H1 (cell line): ENCODE results near the gene POLR2F. TPM values are rescaled to one million over a fixed set of nuclear protein-coding genes. Genes with fewer than 3 reads are reported as not detected.

ENCODE experiments used
- CTCF ChIA-PET: fragments of 300-600 bp; sonication (Branson Sonifier 250); formaldehyde crosslinking; loops from one replicate; lab custom pipeline; 2021; ENCODE audit not compliant: partially characterized antibody; lab: Charles Lee
- POLR2A ChIA-PET: fragments of 300-600 bp; sonication (Branson Sonifier 250); formaldehyde crosslinking; loops from one replicate; lab custom pipeline; 2021; ENCODE audit warnings: inconsistent platforms; ENCODE audit not compliant: partially characterized antibody; lab: Charles Lee
- DNase-seq, 2 experiments: peaks; one replicate each; pipeline versions ENCODE4 v3.0.0 to v3.0.0-alpha.2; 2010 to 2022; ENCODE audit warnings: low spot score in 2 of 2, low read depth in 1 of 2, mixed read lengths in 1 of 2
- FAIRE-seq: peaks from 2 replicates; lab custom pipeline; 2011; peaks lifted over from hg19 to GRCh38; lab: Jason Lieb, UNC
- H2AFZ ChIP-seq: 2 replicates; pipeline ENCODE4 v1.8.1; 2012; ENCODE audit warnings: low read length, inconsistent platforms
- H2AK5ac ChIP-seq: 2 replicates; pipeline ENCODE4 v1.6.1; 2013; ENCODE audit warnings: low read depth, low read length
- H2BK120ac ChIP-seq: replicated peaks from 2 replicates; pipeline ENCODE3; 2013; ENCODE audit warnings: low read depth, low read length, inconsistent platforms
- H2BK12ac ChIP-seq: 2 replicates; pipeline ENCODE4 v1.6.1; 2013; ENCODE audit warnings: low read depth, low read length
- H2BK15ac ChIP-seq: 2 replicates; pipeline ENCODE4 v1.6.1; 2013; ENCODE audit warnings: low read length
- H2BK20ac ChIP-seq: 2 replicates; pipeline ENCODE4 v1.6.1; 2013; ENCODE audit warnings: low read length
- H2BK5ac ChIP-seq: 2 replicates; pipeline ENCODE4 v1.6.1; 2013; ENCODE audit warnings: low read depth, low read length
- H3K14ac ChIP-seq: 2 replicates; pipeline ENCODE4 v1.6.1; 2013; ENCODE audit warnings: inconsistent platforms; ENCODE audit not compliant: insufficient read length
- H3K18ac ChIP-seq: 2 replicates; pipeline ENCODE4 v1.6.1; 2013; ENCODE audit warnings: low read length; ENCODE audit errors: extremely low read depth
- H3K23ac ChIP-seq: 2 replicates; pipeline ENCODE4 v1.6.1; 2013; ENCODE audit warnings: inconsistent platforms; ENCODE audit not compliant: insufficient read length
- H3K23me2 ChIP-seq: 2 replicates; pipeline ENCODE4 v1.6.1; 2013; ENCODE audit warnings: low read depth, low read length
- H3K27ac ChIP-seq: 2 replicates; pipeline ENCODE4 v1.6.1; 2011; ENCODE audit warnings: low read depth, low read length, inconsistent platforms
- H3K27me3 ChIP-seq, 4 experiments: replicated peaks in 1 of 4; 1 replicate in 1 of 4; 2 replicates in 3 of 4; pipeline versions ENCODE4 v1.6.1 to v1.8.1; 2011 to 2013; ENCODE audit warnings: low read length in 3 of 4, mild to moderate bottlenecking in 3 of 4, inconsistent platforms in 2 of 4, mixed read lengths in 2 of 4, moderate library complexity in 1 of 4; ENCODE audit not compliant: control insufficient read depth in 3 of 4, insufficient read depth in 3 of 4; ENCODE audit errors: extremely low read depth in 1 of 4
- H3K36me3 ChIP-seq, 4 experiments: 2 replicates each; pipeline versions ENCODE4 v1.6.1 to v1.8.1; 2011 to 2013; ENCODE audit warnings: mild to moderate bottlenecking in 4 of 4, low read length in 3 of 4, moderate library complexity in 2 of 4, control low read depth in 1 of 4, inconsistent platforms in 1 of 4; ENCODE audit not compliant: insufficient read depth in 4 of 4, control insufficient read depth in 2 of 4
- H3K4ac ChIP-seq: replicated peaks from 2 replicates; pipeline ENCODE3; 2013; ENCODE audit warnings: low read length, low read depth, mixed read lengths, inconsistent platforms; ENCODE audit not compliant: insufficient read length
- H3K4me1 ChIP-seq, 4 experiments: replicated peaks in 1 of 4; 1 replicate in 1 of 4; 2 replicates in 3 of 4; pipeline versions ENCODE4 v1.6.1 to v1.8.1; 2011 to 2013; ENCODE audit warnings: low read length in 3 of 4, inconsistent platforms in 2 of 4, mixed read lengths in 1 of 4; ENCODE audit not compliant: insufficient read depth in 4 of 4, control insufficient read depth in 3 of 4
- H3K4me2 ChIP-seq, 2 experiments: 2 replicates each; pipeline versions ENCODE4 v1.6.1 to v1.8.1; 2011 to 2013; ENCODE audit warnings: low read depth in 2 of 2, low read length in 2 of 2, control low read depth in 1 of 2, inconsistent platforms in 1 of 2, mild to moderate bottlenecking in 1 of 2; ENCODE audit not compliant: insufficient read depth in 1 of 2
- H3K4me3 ChIP-seq, 4 experiments: fragments of 200-600, 300-600 bp in 1 of 4; sonication (generic), shearing (Covaris generic), sonication (Bioruptor Twin) in 1 of 4; 2 replicates each; pipeline versions ENCODE4 v1.5.1 to v1.8.1; 2011 to 2016; ENCODE audit warnings: low read length in 4 of 4, low read depth in 3 of 4, control low read depth in 2 of 4, inconsistent platforms in 2 of 4, mild to moderate bottlenecking in 2 of 4, mixed read lengths in 1 of 4, moderate library complexity in 1 of 4; ENCODE audit not compliant: insufficient read depth in 2 of 4; ENCODE audit errors: extremely low read depth in 1 of 4
- H3K56ac ChIP-seq: replicated peaks from 2 replicates; pipeline ENCODE3; 2013; ENCODE audit warnings: low read depth, mild to moderate bottlenecking, mixed read lengths, low read length, inconsistent platforms; ENCODE audit not compliant: insufficient read length
- H3K79me1 ChIP-seq: 2 replicates; pipeline ENCODE4 v1.6.1; 2013; ENCODE audit warnings: low read depth, low read length, control low read depth
- H3K79me2 ChIP-seq, 2 experiments: 2 replicates each; pipeline versions ENCODE4 v1.6.1 to v1.8.1; 2012 to 2013; ENCODE audit warnings: low read length in 2 of 2, mild to moderate bottlenecking in 2 of 2, inconsistent platforms in 1 of 2; ENCODE audit not compliant: insufficient read depth in 2 of 2, control insufficient read depth in 1 of 2
- H3K9ac ChIP-seq, 4 experiments: replicated peaks in 1 of 4; 1 replicate in 1 of 4; 2 replicates in 3 of 4; pipeline versions ENCODE4 v1.6.1 to v1.8.1; 2011 to 2013; ENCODE audit warnings: low read depth in 3 of 4, low read length in 3 of 4, control low read depth in 2 of 4, mild to moderate bottlenecking in 2 of 4, moderate library complexity in 2 of 4, inconsistent platforms in 1 of 4; ENCODE audit errors: extremely low read depth in 1 of 4
- H3K9me3 ChIP-seq, 2 experiments: 2 replicates each; pipeline versions ENCODE4 v1.6.1 to v1.8.1; 2012 to 2013; ENCODE audit warnings: mild to moderate bottlenecking in 2 of 2, moderate library complexity in 2 of 2, control low read depth in 1 of 2, inconsistent platforms in 1 of 2, low read depth in 1 of 2, low read length in 1 of 2, mixed read lengths in 1 of 2; ENCODE audit not compliant: insufficient read depth in 2 of 2
- H4K20me1 ChIP-seq, 2 experiments: replicated peaks in 1 of 2; 2 replicates each; pipeline versions ENCODE3 to v1.8.1; 2011 to 2013; ENCODE audit warnings: inconsistent platforms in 2 of 2, low read length in 2 of 2, mild to moderate bottlenecking in 1 of 2; ENCODE audit not compliant: insufficient read depth in 2 of 2, control insufficient read depth in 1 of 2
- H4K5ac ChIP-seq: 2 replicates; pipeline ENCODE4 v1.6.1; 2013; ENCODE audit warnings: low read length, low read depth, mixed read lengths, inconsistent platforms; ENCODE audit not compliant: insufficient read length
- H4K8ac ChIP-seq: 2 replicates; pipeline ENCODE4 v1.8.0; 2013; ENCODE audit warnings: mild to moderate bottlenecking, moderate library complexity, low read length, inconsistent platforms; ENCODE audit not compliant: insufficient read depth; ENCODE audit errors: extremely low read depth
- H4K91ac ChIP-seq: replicated peaks from 2 replicates; pipeline ENCODE3; 2013; ENCODE audit warnings: low read length, mixed read lengths, inconsistent platforms; ENCODE audit not compliant: insufficient read length
- BACH1 ChIP-seq: IDR thresholded peaks from 2 replicates; pipeline ENCODE4 v1.6.1; 2012; ENCODE audit warnings: low read length, improper control_type of control experiment
- BCL11A ChIP-seq, 2 experiments: IDR thresholded peaks; one replicate each; pipeline ENCODE4 v1.6.1; 2011; ENCODE audit warnings: low read depth in 2 of 2, low read length in 2 of 2, mild to moderate bottlenecking in 2 of 2
- CTBP2 ChIP-seq: IDR thresholded peaks from 2 replicates; pipeline ENCODE4 v1.7.0; 2011; ENCODE audit warnings: borderline replicate concordance, mild to moderate bottlenecking, moderate library complexity, mixed read lengths, low read length; ENCODE audit not compliant: insufficient read depth, insufficient read length
- EZH2 ChIP-seq: fragments of 200-600 bp; sonication (generic); IDR thresholded peaks from 2 replicates; pipeline ENCODE4 v1.7.1; 2012; ENCODE audit warnings: low read depth, mild to moderate bottlenecking, moderate library complexity, low read length, inconsistent platforms; ENCODE audit not compliant: severe bottlenecking
- MAFK ChIP-seq: IDR thresholded peaks from 2 replicates; pipeline ENCODE4 v1.6.1; 2012; ENCODE audit warnings: low read depth, mild to moderate bottlenecking, improper control_type of control experiment, low read length
- RFX5 ChIP-seq: IDR thresholded peaks from 2 replicates; pipeline ENCODE4 v1.6.1; 2011; ENCODE audit warnings: low read depth, low read length, improper control_type of control experiment, borderline replicate concordance
- WGBS, 2 experiments: shearing (Covaris generic) in 1 of 2; methylation state at CpG; one replicate each; pipeline versions ENCODE4 v1.1.6 to v1.1.7; 2013 to 2015; ENCODE audit warnings: low lambda C conversion rate in 2 of 2, mixed read lengths in 2 of 2, inconsistent platforms in 1 of 2, low coverage in 1 of 2, missing lambda C conversion rate in 1 of 2; ENCODE audit not compliant: insufficient replicate concordance in 2 of 2, insufficient coverage in 1 of 2, insufficient read length in 1 of 2; ENCODE audit errors: extremely low coverage in 1 of 2, missing lambda C conversion rate in 1 of 2; 5-methylcytosine and 5-hydroxymethylcytosine counted together
- polyA plus RNA-seq, 7 experiments: library from polyadenylated mRNA; depleted of rRNA in 3 of 7; stranded (reverse) in 5 of 7; unstranded in 2 of 7; fragments of >200 nt in 5 of 7; fragments of 200-250 nt in 2 of 7; gene quantifications; 1 replicate in 5 of 7; 2 replicates in 1 of 7; 4 replicates in 1 of 7; pipeline versions ENCODE4 v1.2.1 to v1.2.3, GENCODE V29; 2011 to 2013; ENCODE audit warnings: missing spikeins in 2 of 7, mixed read lengths in 2 of 7
- total RNA-seq: library from RNA; stranded (reverse); fragmentation: NEBNext Ultra II Directional; extraction: Animal tissue kit (Norgen Biotek cat#: 25700); gene quantifications from 2 replicates; pipeline ENCODE4 v1.2.1, GENCODE V29; 2021
- TF ChIP-seq, protein P1 (sequence below), 3 experiments: IDR thresholded peaks; 1 replicate in 2 of 3; 2 replicates in 1 of 3; pipeline versions ENCODE4 v1.5.1 to v1.6.1; 2011; ENCODE audit warnings: low read length in 3 of 3, mild to moderate bottlenecking in 3 of 3, inconsistent platforms in 2 of 3, low read depth in 1 of 3, moderate library complexity in 1 of 3; ENCODE audit not compliant: insufficient read depth in 1 of 3; ENCODE audit errors: control extremely low read depth in 1 of 3

The POLR2F gene
- total and polyA plus RNA-seq, 2 of the 8 experiments (the other 6 are each of a cell fraction or from before 2014, with no cell fraction given): 150 to 176 TPM

DNA sequence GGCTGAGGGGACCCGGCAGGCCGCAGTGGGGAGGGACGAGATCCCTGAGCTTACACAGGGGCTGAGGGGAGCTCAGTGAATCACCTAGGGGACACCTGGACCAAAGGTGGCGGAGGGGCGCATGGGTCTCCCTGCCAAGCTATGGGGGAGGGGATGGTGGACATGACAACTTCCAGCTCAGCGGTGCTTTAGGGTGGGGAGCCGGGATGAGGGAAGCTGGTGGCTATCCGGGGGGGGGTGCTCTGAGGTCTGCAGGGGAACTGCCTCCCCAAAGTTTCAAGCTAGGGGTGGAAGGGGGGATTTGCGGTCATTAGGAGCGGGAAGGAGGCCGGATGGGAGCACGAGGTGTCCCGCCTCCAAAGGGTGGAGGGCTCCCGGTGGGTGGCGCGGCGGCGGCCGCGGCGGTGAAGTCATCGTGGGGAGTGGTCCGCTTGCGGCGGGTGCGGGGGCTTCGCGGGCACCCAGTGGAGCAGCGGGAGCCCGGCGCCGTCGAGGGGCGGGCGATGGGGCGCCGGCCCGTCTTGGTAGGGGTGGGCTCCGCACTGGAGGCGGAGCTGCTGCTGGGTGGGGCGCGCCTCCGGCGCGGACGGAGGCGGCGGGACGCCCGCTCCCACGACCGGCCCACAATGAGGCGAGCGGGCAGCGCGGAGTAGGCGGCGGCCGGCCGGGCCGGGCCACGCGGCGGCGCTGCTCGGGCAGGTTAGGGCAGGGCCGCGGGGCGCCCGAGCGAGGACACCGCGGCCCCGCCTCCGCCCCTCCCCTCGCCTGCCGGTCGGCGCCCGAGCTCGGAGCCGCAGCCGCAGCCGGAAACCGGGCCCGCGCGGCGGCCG, 47.8 kb upstream of the POLR2F start, which contains the start of gene MICALL1:
Gene MICALL1, plus strand, starts transcription at position 764 of the 830 bp plus-strand sequence. CDS start 126 bp downstream, outside the sequence.
- peak within 1 kb of the TSS; percentile 67 to 73 for H3K4me2 ChIP-seq
- peak within 1 kb of the TSS; percentile 86 for H4K91ac ChIP-seq
- H4K5ac ChIP-seq: peak within 1 kb of the TSS; percentile 62
- H3K18ac ChIP-seq: peak within 1 kb of the TSS; percentile 60
- H3K14ac ChIP-seq: no peak within 1 kb of the TSS
- peak within 1 kb of the TSS; percentile 65 for H3K4ac ChIP-seq
- peaks cover 9% of the 10 kb centered on the region for H3K79me1 ChIP-seq
- peak within 1 kb of the TSS; percentile 68; the same call in 1 of the 2 replicates for H2BK12ac ChIP-seq
- H3K79me2 ChIP-seq: peaks cover 0 to 12% of the 10 kb centered on the region in 2 experiments; a peak in 1 of 4 replicates
- WGBS, 2 experiments: 10% methylated on average over 36 of the region's 90 CpGs; no CpG with 5 or more reads in 1 of the 2 experiments
- peak within 1 kb of the TSS; percentile 73; the same call in 1 of the 2 replicates for H2BK5ac ChIP-seq
- DNase-seq (peak in 1 of 2 experiments; percentile 84), FAIRE-seq (no peak)
- no peaks in the 10 kb centered on the region for H3K36me3 ChIP-seq
- H4K20me1 ChIP-seq: peaks cover 0 to 4% of the 10 kb centered on the region in 2 experiments
- H3K23ac ChIP-seq: no peak within 1 kb of the TSS
- peak within 1 kb of the TSS; percentile 82 for H4K8ac ChIP-seq
- peak within 1 kb of the TSS; percentile 29 to 95 (median 57); a peak in 6 of 7 replicates for H3K9ac ChIP-seq
- CTCF ChIA-PET: interaction anchor here (0.9 to 2.7 kb wide), 17 partner anchors 9 to 88 kb away, joined by 3 to 22 read pairs (median 4); partner anchors contain the start of genes C22orf23 and POLR2F
- H2BK15ac ChIP-seq: peak within 1 kb of the TSS; percentile 5
- peaks cover 0 to 22% (median 16%) of the 10 kb centered on the region in 4 experiments; a peak in 6 of 7 replicates for H3K4me1 ChIP-seq
- no peak within 1 kb of the TSS; the same call in 1 of the 2 replicates for H2BK20ac ChIP-seq
- no peaks in the 10 kb centered on the region for H3K27me3 ChIP-seq
- H3K9me3 ChIP-seq: no peaks in the 10 kb centered on the region
- peak within 1 kb of the TSS; percentile 86 for H3K56ac ChIP-seq
- POLR2A ChIA-PET: interaction anchor here (0.6 to 8.7 kb wide), 21 partner anchors 8 to 182 kb away, joined by 3 to 150 read pairs (median 4); partner anchors contain the start of gene ANKRD54
- H3K27ac ChIP-seq: peak within 1 kb of the TSS; percentile 56; the same call in 1 of the 2 replicates
- H2AK5ac ChIP-seq: peak within 1 kb of the TSS; percentile 88; the same call in 1 of the 2 replicates
- H2BK120ac ChIP-seq: peak within 1 kb of the TSS; percentile 52
- H2AFZ ChIP-seq: no peak within 1 kb of the TSS
- H3K23me2 ChIP-seq: peaks cover 9% of the 10 kb centered on the region; the same call in 1 of the 2 replicates
- H3K4me3 ChIP-seq: peak within 1 kb of the TSS; percentile 45 to 74 (median 59)
- TF ChIP-seq CTBP2 (no peak), BCL11A (IDR thresholded peaks at IDR 0.05; ENCODE audit: low read depth in 2 of 2, low read length in 2 of 2) (no peak), MAFK (no peak), BACH1 (no peak), RFX5 (no peak), EZH2 (no peak)
- TF ChIP-seq, protein P1, sequence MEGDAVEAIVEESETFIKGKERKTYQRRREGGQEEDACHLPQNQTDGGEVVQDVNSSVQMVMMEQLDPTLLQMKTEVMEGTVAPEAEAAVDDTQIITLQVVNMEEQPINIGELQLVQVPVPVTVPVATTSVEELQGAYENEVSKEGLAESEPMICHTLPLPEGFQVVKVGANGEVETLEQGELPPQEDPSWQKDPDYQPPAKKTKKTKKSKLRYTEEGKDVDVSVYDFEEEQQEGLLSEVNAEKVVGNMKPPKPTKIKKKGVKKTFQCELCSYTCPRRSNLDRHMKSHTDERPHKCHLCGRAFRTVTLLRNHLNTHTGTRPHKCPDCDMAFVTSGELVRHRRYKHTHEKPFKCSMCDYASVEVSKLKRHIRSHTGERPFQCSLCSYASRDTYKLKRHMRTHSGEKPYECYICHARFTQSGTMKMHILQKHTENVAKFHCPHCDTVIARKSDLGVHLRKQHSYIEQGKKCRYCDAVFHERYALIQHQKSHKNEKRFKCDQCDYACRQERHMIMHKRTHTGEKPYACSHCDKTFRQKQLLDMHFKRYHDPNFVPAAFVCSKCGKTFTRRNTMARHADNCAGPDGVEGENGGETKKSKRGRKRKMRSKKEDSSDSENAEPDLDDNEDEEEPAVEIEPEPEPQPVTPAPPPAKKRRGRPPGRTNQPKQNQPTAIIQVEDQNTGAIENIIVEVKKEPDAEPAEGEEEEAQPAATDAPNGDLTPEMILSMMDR (IDR thresholded peaks at IDR 0.05; ENCODE audit: control extremely low read depth in 1 of 3, insufficient read depth in 1 of 3, low read depth in 1 of 3, low read length in 3 of 3): peak; percentile 36 to 46 (median 42); a peak in 3 of 4 replicates
